ENCODE data around the gene RPL18. TPM values are rescaled to one million over a fixed set of nuclear protein-coding genes. Genes with fewer than 3 reads are reported as not detected.

RPL18 gene
- total RNA-seq, 1 donor from 2014 or later, result 530 TPM

DNA sequence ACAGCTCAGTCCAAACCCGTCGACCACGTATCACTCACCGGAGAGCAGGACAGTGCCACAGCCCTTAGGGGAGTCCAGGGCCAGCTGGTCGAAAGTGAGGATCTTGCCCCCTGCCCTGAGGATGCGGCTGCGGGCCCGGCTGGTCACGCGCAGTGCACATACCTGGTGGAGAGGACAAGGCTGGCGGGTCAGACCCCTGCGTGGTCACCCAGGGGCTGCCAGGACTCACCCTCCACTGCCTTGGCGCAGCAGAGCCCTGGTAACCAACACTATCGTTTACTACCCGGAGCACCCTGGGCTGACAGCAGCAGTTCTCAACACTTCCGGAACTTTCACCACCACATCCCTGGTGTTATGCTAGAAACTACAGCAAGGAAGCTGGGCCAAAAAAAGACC is 2.9 kb downstream of the RPL18 start:
- TF ChIP-seq, protein P1, sequence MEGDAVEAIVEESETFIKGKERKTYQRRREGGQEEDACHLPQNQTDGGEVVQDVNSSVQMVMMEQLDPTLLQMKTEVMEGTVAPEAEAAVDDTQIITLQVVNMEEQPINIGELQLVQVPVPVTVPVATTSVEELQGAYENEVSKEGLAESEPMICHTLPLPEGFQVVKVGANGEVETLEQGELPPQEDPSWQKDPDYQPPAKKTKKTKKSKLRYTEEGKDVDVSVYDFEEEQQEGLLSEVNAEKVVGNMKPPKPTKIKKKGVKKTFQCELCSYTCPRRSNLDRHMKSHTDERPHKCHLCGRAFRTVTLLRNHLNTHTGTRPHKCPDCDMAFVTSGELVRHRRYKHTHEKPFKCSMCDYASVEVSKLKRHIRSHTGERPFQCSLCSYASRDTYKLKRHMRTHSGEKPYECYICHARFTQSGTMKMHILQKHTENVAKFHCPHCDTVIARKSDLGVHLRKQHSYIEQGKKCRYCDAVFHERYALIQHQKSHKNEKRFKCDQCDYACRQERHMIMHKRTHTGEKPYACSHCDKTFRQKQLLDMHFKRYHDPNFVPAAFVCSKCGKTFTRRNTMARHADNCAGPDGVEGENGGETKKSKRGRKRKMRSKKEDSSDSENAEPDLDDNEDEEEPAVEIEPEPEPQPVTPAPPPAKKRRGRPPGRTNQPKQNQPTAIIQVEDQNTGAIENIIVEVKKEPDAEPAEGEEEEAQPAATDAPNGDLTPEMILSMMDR (IDR thresholded peaks at IDR 0.05; ENCODE audit: borderline replicate concordance), result no peak
- Histone ChIP-seq H3K4me3 (no peak overlapping the region), H3K4me1 (peaks cover 61% of the 10 kb centered on the region), H3K36me3 (peaks cover 35% of the 10 kb centered on the region), H3K27ac (replicated peaks) (no peak overlapping the region), H3K27me3 (ENCODE audit: low read depth) (no peaks in the 10 kb centered on the region), H3K9me3 (replicated peaks) (no peaks in the 10 kb centered on the region)
- no peak for DNase-seq
- intact Hi-C loops (cut with micrococcal nuclease), result no loop called here

DNA sequence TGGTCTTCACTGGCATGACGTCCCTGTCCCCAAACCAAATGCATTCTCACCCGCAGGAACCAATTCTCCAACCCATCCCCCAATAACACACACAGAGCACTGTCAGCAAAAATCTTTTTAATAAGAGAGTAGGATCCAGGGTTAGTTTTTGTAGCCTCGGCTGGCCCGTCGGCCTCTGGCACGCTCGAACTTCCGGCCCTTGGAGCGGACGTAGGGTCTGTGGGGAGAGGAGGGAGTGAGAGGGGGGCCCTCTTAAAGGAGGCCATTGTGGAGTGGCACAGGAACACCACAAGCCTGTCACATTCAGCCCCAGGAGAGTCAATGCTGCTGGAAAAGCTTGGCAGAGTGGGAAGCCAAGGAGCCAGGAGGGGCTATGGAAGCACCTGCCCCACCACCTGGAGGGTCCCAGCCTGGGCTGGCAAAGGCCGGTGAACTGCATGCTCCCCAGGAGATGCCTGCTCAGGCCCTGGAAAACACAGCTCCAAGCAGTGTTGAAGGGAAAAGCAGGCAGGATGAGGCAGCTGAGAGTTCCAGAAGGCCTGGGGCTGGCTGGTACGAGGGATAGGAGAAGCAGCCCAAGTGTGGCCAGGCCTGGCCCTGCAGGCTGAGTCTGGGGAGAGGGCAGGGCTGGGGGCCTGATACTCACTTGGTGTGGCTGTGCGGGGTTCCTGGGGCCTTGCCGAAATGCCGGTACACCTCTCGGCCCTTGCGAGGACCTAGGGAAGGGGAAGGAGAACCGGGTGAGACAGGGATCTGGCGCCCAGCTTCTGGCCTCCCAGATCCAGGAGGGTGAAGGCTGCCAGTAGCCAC is 3.5 kb downstream of the RPL18 start:
- Histone ChIP-seq H3K36me3 (peaks cover 30% of the 10 kb centered on the region), H3K4me3 (no peak overlapping the region), H3K27me3 (ENCODE audit: low read depth) (no peaks in the 10 kb centered on the region), H3K9me3 (replicated peaks) (no peaks in the 10 kb centered on the region), H3K27ac (replicated peaks) (no peak overlapping the region), H3K4me1 (peaks cover 55% of the 10 kb centered on the region)
- DNase-seq, result no peak
- TF ChIP-seq, protein P1 (IDR thresholded peaks at IDR 0.05; ENCODE audit: borderline replicate concordance), result no peak
- intact Hi-C loops (cut with micrococcal nuclease), result no loop called here

DNA sequence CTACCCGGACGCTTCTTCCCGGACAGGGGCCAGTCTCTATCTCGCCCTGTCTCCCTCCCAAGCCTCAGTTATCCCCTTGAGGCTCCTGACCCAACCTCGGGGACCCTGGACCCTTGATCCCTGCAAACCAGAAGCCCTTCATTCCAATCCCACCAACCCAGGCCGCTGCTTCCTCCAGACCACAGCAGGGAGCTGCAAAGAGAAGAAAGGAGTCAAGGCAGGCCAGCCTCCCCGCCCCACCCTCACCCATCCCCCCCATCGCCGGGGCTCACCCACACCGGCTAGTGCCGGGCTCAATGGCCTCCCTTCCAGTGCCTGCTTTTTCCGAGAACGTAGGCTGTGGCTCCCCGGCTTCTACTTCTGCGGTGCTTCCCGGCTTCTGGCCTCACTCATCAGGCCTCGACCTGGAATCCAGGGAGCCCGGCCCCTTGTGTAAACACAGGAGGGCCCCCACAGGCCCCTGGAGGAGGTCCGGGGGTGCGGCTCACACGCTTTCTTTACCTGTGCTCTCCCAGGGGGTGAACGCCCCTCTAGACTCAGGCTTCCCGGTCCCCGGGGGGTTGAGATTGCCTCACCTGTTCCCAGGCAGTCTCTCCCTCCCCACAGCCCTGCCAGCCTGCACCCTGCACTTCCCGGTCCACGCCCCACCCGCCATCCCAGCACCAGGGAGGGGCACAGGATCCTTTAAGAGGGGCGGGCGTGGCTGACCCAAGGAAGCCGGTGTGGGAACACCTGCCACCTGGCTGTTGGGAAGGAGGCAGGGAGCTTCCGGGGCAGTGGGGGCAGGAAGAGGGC is 4.3 kb downstream of the RPL18 start, which contains the start of gene FAM83E:
Gene FAM83E (minus strand): TSS at position 641 of the 795 bp plus-strand sequence. CDS start 1,704 bp downstream, outside the sequence.
- Histone ChIP-seq H3K27me3 (ENCODE audit: low read depth) (no peaks in the 10 kb centered on the region), H3K4me1 (peaks cover 47% of the 10 kb centered on the region), H3K9me3 (replicated peaks) (no peaks in the 10 kb centered on the region), H3K27ac (replicated peaks) (no peak within 1 kb of the TSS), H3K4me3 (no peak within 1 kb of the TSS), H3K36me3 (peaks cover 30% of the 10 kb centered on the region)
- TF ChIP-seq, protein P1 (IDR thresholded peaks at IDR 0.05; ENCODE audit: borderline replicate concordance), result no peak
- intact Hi-C loops (cut with micrococcal nuclease), result no loop called here
- DNase-seq, result no peak

DNA sequence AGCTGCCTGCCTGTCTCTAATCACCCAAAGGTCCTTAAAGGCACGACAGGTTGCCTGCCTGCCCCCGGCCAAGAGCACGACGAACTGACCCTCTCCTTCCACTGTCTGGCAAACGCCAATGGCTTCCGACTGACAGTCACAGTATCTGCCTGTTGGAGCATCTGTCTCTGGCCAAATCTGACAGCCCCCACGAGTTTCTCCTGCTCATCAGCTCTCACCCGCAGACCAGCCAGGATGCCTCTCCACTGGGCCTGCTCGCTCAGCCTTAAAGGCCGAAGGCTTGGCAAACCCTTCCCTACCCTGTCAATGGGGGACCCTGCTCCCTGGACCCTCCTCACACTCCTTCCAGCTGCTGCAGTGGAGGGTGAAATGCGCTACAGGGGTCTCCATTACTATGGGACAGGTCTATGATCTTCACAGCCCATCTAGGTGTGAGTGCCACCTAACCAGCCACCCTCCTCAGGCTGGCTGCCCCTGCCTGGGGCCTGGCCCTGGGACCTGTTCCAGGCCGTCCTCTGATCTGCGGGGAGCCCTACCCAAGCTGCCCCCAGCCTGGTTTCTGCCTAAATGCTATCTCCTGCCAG is 5.0 kb downstream of the RPL18 start:
- intact Hi-C loops (cut with micrococcal nuclease), result no loop called here

More for the DNA sequence above, 5.0 kb downstream of the RPL18 start:
- Histone ChIP-seq H3K36me3 (peaks cover 30% of the 10 kb centered on the region), H3K4me1 (peaks cover 45% of the 10 kb centered on the region), H3K27ac (replicated peaks) (no peak overlapping the region), H3K4me3 (no peak overlapping the region), H3K9me3 (replicated peaks) (no peaks in the 10 kb centered on the region), H3K27me3 (ENCODE audit: low read depth) (no peaks in the 10 kb centered on the region)
- DNase-seq, result no peak
- TF ChIP-seq, protein P1 (IDR thresholded peaks at IDR 0.05; ENCODE audit: borderline replicate concordance), result no peak

Data from left ventricle myocardium inferior (tissue), 1 donor.